CD4-positive, alpha-beta T cell treated with Interleukin-12 subunit alpha and Interleukin-12 subunit beta, for 1 hour (primary cell): ENCODE results near the gene ADPGK.
"Not testable (repeated sequence)": the region's sequence is repeated elsewhere in the genome, so short reads cannot be mapped to it uniquely, and the experiment has no call there.

Source experiments
- DNase-seq: peaks from one replicate; pipeline ENCODE4 v3.0.0-alpha.2; 2020

Gene ADPGK

GRCh38 chr15:72737723-72738122, 45.8 kb downstream of the ADPGK start:
- DNase-seq = no peak

GRCh38 chr15:72737061-72737460, 46.5 kb downstream of the ADPGK start:
- no peak for DNase-seq

- DNase-seq = no peak
Measured at GRCh38 chr15:72735111-72735510, 48.4 kb downstream of the ADPGK start.

GRCh38 chr15:72733941-72734738, 49.4 kb downstream of the ADPGK start:
- DNase-seq = no peak

- no peak for DNase-seq
Measured at GRCh38 chr15:72732516-72732915, 51.0 kb downstream of the ADPGK start.

GRCh38 chr15:72732086-72732485, 51.5 kb downstream of the ADPGK start:
- no peak for DNase-seq

- DNase-seq = no peak
Measured at GRCh38 chr15:72728821-72729220, 54.7 kb downstream of the ADPGK start.

- DNase-seq = not testable (repeated sequence)
Measured at GRCh38 chr15:72728249-72728648, 55.3 kb downstream of the ADPGK start.

- DNase-seq = no peak
Measured at GRCh38 chr15:72727154-72727553, 56.4 kb downstream of the ADPGK start.

GRCh38 chr15:72725851-72726250, 57.7 kb downstream of the ADPGK start:
- DNase-seq = not testable (repeated sequence)

GRCh38 chr15:72725446-72725845, 58.1 kb downstream of the ADPGK start:
- DNase-seq = no peak

- no peak for DNase-seq
Measured at GRCh38 chr15:72724028-72724427, 59.5 kb downstream of the ADPGK start.

GRCh38 chr15:72722071-72722696, 61.4 kb downstream of the ADPGK start:
- DNase-seq = peak; percentile 70

GRCh38 chr15:72708551-72709303, 74.8 kb downstream of the ADPGK start:
- not testable (repeated sequence) for DNase-seq

- no peak for DNase-seq
Measured at GRCh38 chr15:72706266-72706665, 77.3 kb downstream of the ADPGK start.
